Heart left ventricle (tissue), 16 donors: ENCODE results near the gene CTTNBP2. TPM values are rescaled to one million over a fixed set of nuclear protein-coding genes. Genes with fewer than 3 reads are reported as not detected.

Source experiments
- ATAC-seq, 4 donors: fragments of 200-7000 bp; cut with Tn5 transposase; one replicate each; pipeline ENCODE4 v1.9.1; 2020 to 2022; ENCODE audit warnings: moderate library complexity in 4 of 4, mild to moderate bottlenecking in 3 of 4, moderate number of reproducible peaks in 1 of 4
- DNase-seq, 5 donors: peaks; one replicate each; pipeline ENCODE4 v3.0.0-alpha.2; 2020
- H3K27ac ChIP-seq, 12 donors: fragments of 200-600 bp; sonication (generic) in 4 of 12; one replicate each; pipeline versions ENCODE4 v1.5.0 to v1.8.0; 2016 to 2022; ENCODE audit warnings: mild to moderate bottlenecking in 2 of 12
- H3K27me3 ChIP-seq, 9 donors: fragments of 200-600 bp; sonication (generic) in 2 of 9; one replicate each; pipeline versions ENCODE4 v1.5.1 to v1.8.0; 2016 to 2022; ENCODE audit warnings: mild to moderate bottlenecking in 3 of 9
- H3K36me3 ChIP-seq, 9 donors: fragments of 200-600 bp; sonication (generic) in 2 of 9; one replicate each; pipeline versions ENCODE4 v1.5.0 to v1.8.0; 2018 to 2022; ENCODE audit warnings: mild to moderate bottlenecking in 2 of 9
- H3K4me1 ChIP-seq, 12 donors: fragments of 200-600 bp; sonication (generic) in 4 of 12; one replicate each; pipeline versions ENCODE4 v1.5.0 to v1.8.0; 2016 to 2022; ENCODE audit warnings: mild to moderate bottlenecking in 3 of 12
- H3K4me3 ChIP-seq, 12 donors: fragments of 200-600 bp; sonication (generic) in 4 of 12; one replicate each; pipeline versions ENCODE4 v1.5.0 to v1.8.0; 2017 to 2022; ENCODE audit warnings: mild to moderate bottlenecking in 9 of 12, moderate library complexity in 4 of 12
- H3K9me3 ChIP-seq, 12 donors: fragments of 200-600 bp; sonication (generic) in 4 of 12; one replicate each; pipeline versions ENCODE4 v1.5.0 to v1.8.0; 2016 to 2022; ENCODE audit warnings: mild to moderate bottlenecking in 1 of 12
- CTCF ChIP-seq, 12 donors: fragments of 200-600 bp; sonication (generic) in 4 of 12; IDR thresholded peaks; one replicate each; pipeline versions ENCODE4 v1.5.0 to v1.8.0; 2018 to 2022; ENCODE audit warnings: antibody characterized with exemption in 12 of 12, mild to moderate bottlenecking in 5 of 12
- POLR2A ChIP-seq, 2 donors: fragments of 450-650 bp; IDR thresholded peaks; one replicate each; pipeline ENCODE4 v1.6.1; 2017; ENCODE audit warnings: antibody characterized with exemption in 2 of 2, mild to moderate bottlenecking in 2 of 2, moderate library complexity in 2 of 2
- WGBS, 4 donors: extraction: QIAGEN DNeasy Blood & Tissue Kit in 2 of 4; methylation state at CpG; one replicate each; pipeline versions ENCODE4 v1.1.5 to v1.1.7; 2013 to 2018; 5-methylcytosine and 5-hydroxymethylcytosine counted together
- intact Hi-C, 10 donors: fragments of 100-400 bp; cut with DNase I; formaldehyde crosslinking; loops; one replicate each; pipeline versions ENCODE4 v1.11.1 to v1.14.2; 2022
- polyA plus RNA-seq, 2 donors: library from polyadenylated mRNA; stranded (reverse); fragments of 200-250 nt; gene quantifications; one replicate each; pipeline ENCODE4 v1.2.3, GENCODE V29; 2013
- total RNA-seq, 9 donors: library from RNA; depleted of rRNA in 2 of 9; stranded (reverse); fragments of >200 nt in 2 of 9; fragmentation: NEBNext Ultra II Directional in 3 of 9; extraction: Animal tissue kit (Norgen Biotek cat#: 25700) in 3 of 9; gene quantifications; one replicate each; pipeline versions ENCODE4 v1.1.0 to v1.2.4, GENCODE V29; 2016 to 2023
- donor health status: ischemic (EF 13 %, LVEDD 7.1; RV severe dilation, severe dysfunction).
- donor health status: healthy with polysubstance abuse.
- donor health status: DM: no; HTN: yes; CAD: no.
- donor health status: DM: no; HTN: no; CAD: no.
- donor health status: ischemic (EF 25% LVEDD 6.9; RV normal size, moderate dysfunction).
- donor health status: ischemic (EF 25% LVEDD 5.7; RV mildly dilated, moderate dysfunction).
- donor health status: healthy.
- donor health status: DM: yes; HTN: yes; CAD: no.
- donor health status: ischemic (EF 35%, LVEDD 5.7; RV mildly dilated, moderate dysfunction).
- donor health status: nonischemic (EF 11% LVEDD 7.7; RV severe dilation, severe dysfunction).
- donor health status: DM: yes; HTN: yes; CAD: no.
- donor health status: PGD.
- donor health status: ischemic (EF 29% LVEDD 5.4; RV normal size, mild dysfunction).
- donor health status: nonischemic (EF 23%, LVEDD 6.1; RV moderate dilation, normal function).

Gene CTTNBP2
- total and polyA plus RNA-seq, 11 donors = 0.31 to 3.9 (median 0.76) TPM

DNA sequence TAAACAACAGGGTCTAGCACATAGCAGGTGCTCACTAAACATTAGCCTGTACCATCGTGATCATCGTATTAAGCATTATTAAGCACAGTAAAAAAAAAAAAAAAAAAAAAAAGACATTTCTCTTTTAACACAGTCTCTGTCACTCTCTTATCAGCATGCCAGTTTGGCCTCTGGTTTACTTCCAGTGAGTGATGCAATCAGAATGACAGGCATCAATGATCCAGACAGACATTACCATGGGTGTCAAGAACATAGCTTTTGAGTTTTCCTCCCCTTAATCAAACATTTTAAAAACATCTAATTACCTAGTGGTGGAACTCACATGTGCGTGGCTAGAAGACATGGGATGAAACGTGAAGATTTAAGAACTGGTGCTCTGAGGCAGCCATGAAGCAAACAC lies 115.8 kb downstream of the CTTNBP2 start:
- Histone ChIP-seq H3K4me3 (no peak overlapping the region), H3K27me3 (no peaks in the 10 kb centered on the region), H3K4me1 (no peaks in the 10 kb centered on the region), H3K27ac (no peak overlapping the region), H3K9me3 (no peaks in the 10 kb centered on the region), H3K36me3 (peaks cover 0 to 29% (median 0%) of the 10 kb centered on the region in 9 donors)
- intact Hi-C loops = loop anchor here in 9 of 10 donors (5.0 to 10.0 kb wide), 6 partner anchors 115 to 397 kb away; partner anchors contain the start of gene CTTNBP2 (in 5 of the 9)
- 93 to 97% (median 95%) methylated on average over 4 of the region's 4 CpGs for WGBS, 4 donors
- ATAC-seq = no peak
- TF ChIP-seq CTCF (IDR thresholded peaks at IDR 0.05) (no peak), POLR2A (IDR thresholded peaks at IDR 0.05) (no peak)
- no peak for DNase-seq

GRCh38 chr7:117756586-117757085 lies 116.6 kb downstream of the CTTNBP2 start:
- H3K27ac ChIP-seq = no peak overlapping the region
- no peaks in the 10 kb centered on the region for H3K27me3 ChIP-seq
- 83 to 90% (median 87%) methylated on average over 5 of the region's 5 CpGs for WGBS, 4 donors
- no peak overlapping the region for H3K4me3 ChIP-seq
- TF ChIP-seq CTCF (IDR thresholded peaks at IDR 0.05) (no peak), POLR2A (IDR thresholded peaks at IDR 0.05) (no peak)
- no peak for ATAC-seq
- peaks cover 0 to 29% (median 0%) of the 10 kb centered on the region in 9 donors for H3K36me3 ChIP-seq
- no peaks in the 10 kb centered on the region for H3K9me3 ChIP-seq
- H3K4me1 ChIP-seq = peaks cover 0 to under 1% (median 0%) of the 10 kb centered on the region in 12 donors
- intact Hi-C loops = loop anchor here in 9 of 10 donors (5.0 to 10.0 kb wide), 6 partner anchors 116 to 398 kb away; partner anchors contain the start of gene CTTNBP2 (in 5 of the 9)
- no peak for DNase-seq

- H3K4me3 ChIP-seq = no peak overlapping the region
- intact Hi-C loops = loop anchor here in 9 of 10 donors (5.0 to 10.0 kb wide), 6 partner anchors 117 to 400 kb away; partner anchors contain the start of gene CTTNBP2 (in 5 of the 9)
These were observed 118.1 kb downstream of the CTTNBP2 start for GRCh38 chr7:117755136-117755535.

More at GRCh38 chr7:117755136-117755535, 118.1 kb downstream of the CTTNBP2 start:
- TF ChIP-seq CTCF (IDR thresholded peaks at IDR 0.05) = no peak
- no peak for TF ChIP-seq POLR2A (IDR thresholded peaks at IDR 0.05)
- H3K36me3 ChIP-seq = peaks cover 0 to 24% (median 0%) of the 10 kb centered on the region in 9 donors
- ATAC-seq (no peak), DNase-seq (no peak)
- peaks cover 0 to 11% (median 0%) of the 10 kb centered on the region in 12 donors for H3K4me1 ChIP-seq
- H3K9me3 ChIP-seq = no peaks in the 10 kb centered on the region
- 89 to 96% (median 92%) methylated on average over 2 of the region's 2 CpGs for WGBS, 4 donors
- no peaks in the 10 kb centered on the region for H3K27me3 ChIP-seq
- H3K27ac ChIP-seq = no peak overlapping the region
